Stimulated activated CD4-positive, alpha-beta T cell treated with anti-CD3 and anti-CD28 coated beads, TNF-alpha, amount 100 ng/mL, for 4 hours (primary cell): ENCODE results near the gene WDR64.

Experiments used
- DNase-seq, 3 experiments: peaks; one replicate each; pipeline ENCODE4 v3.0.0-alpha.2; 2020; ENCODE audit warnings: low read depth in 3 of 3

WDR64 gene

GRCh38 chr1:241837901-241838300, 185.8 kb downstream of the WDR64 start:
- no peak for DNase-seq

GRCh38 chr1:241838897-241839296, 186.8 kb downstream of the WDR64 start:
- DNase-seq: no peak

GRCh38 chr1:241839369-241839979, 187.4 kb downstream of the WDR64 start:
- DNase-seq: no peak

GRCh38 chr1:241840164-241840563, 188.1 kb downstream of the WDR64 start:
- DNase-seq: no peak

- DNase-seq: no peak
These were observed 189.6 kb downstream of the WDR64 start for GRCh38 chr1:241841691-241842090.

- no peak for DNase-seq
These were observed 190.5 kb downstream of the WDR64 start for GRCh38 chr1:241842565-241842964.

- no peak for DNase-seq
These were observed 192.5 kb downstream of the WDR64 start for GRCh38 chr1:241844593-241844992.

GRCh38 chr1:241846375-241846774, 194.3 kb downstream of the WDR64 start:
- DNase-seq: no peak

GRCh38 chr1:241846862-241847539, 194.9 kb downstream of the WDR64 start:
- no peak for DNase-seq

- no peak for DNase-seq
These were observed 195.4 kb downstream of the WDR64 start for GRCh38 chr1:241847540-241847795.

- peak; percentile 69 to 76 (median 71) for DNase-seq
These were observed 196.0 kb downstream of the WDR64 start, which contains the start of gene EXO1 for GRCh38 chr1:241847796-241848685. EXO1 (plus strand) TSS chr1:241848204; CDS start chr1:241850426, 2,222 bp downstream.

GRCh38 chr1:241848686-241849344, 196.7 kb downstream of the WDR64 start:
- DNase-seq: no peak

GRCh38 chr1:241849345-241849695, 197.2 kb downstream of the WDR64 start:
- no peak for DNase-seq
